H1 (cell line): ENCODE data around the gene SAP30. TPM values are rescaled to one million over a fixed set of nuclear protein-coding genes. Genes with fewer than 3 reads are reported as not detected.

Experiments
- CTCF ChIA-PET: fragments of 300-600 bp; sonication (Branson Sonifier 250); formaldehyde crosslinking; loops from one replicate; lab custom pipeline; 2021; ENCODE audit not compliant: partially characterized antibody; lab: Charles Lee
- POLR2A ChIA-PET: fragments of 300-600 bp; sonication (Branson Sonifier 250); formaldehyde crosslinking; loops from one replicate; lab custom pipeline; 2021; ENCODE audit warnings: inconsistent platforms; ENCODE audit not compliant: partially characterized antibody; lab: Charles Lee
- DNase-seq, 2 experiments: peaks; one replicate each; pipeline versions ENCODE4 v3.0.0 to v3.0.0-alpha.2; 2010 to 2022; ENCODE audit warnings: low spot score in 2 of 2, low read depth in 1 of 2, mixed read lengths in 1 of 2
- FAIRE-seq: peaks from 2 replicates; lab custom pipeline; 2011; peaks lifted over from hg19 to GRCh38; lab: Jason Lieb, UNC
- H2AFZ ChIP-seq: 2 replicates; pipeline ENCODE4 v1.8.1; 2012; ENCODE audit warnings: low read length, inconsistent platforms
- H2AK5ac ChIP-seq: 2 replicates; pipeline ENCODE4 v1.6.1; 2013; ENCODE audit warnings: low read depth, low read length
- H2BK120ac ChIP-seq: replicated peaks from 2 replicates; pipeline ENCODE3; 2013; ENCODE audit warnings: low read depth, low read length, inconsistent platforms
- H2BK12ac ChIP-seq: 2 replicates; pipeline ENCODE4 v1.6.1; 2013; ENCODE audit warnings: low read depth, low read length
- H2BK15ac ChIP-seq: 2 replicates; pipeline ENCODE4 v1.6.1; 2013; ENCODE audit warnings: low read length
- H2BK20ac ChIP-seq: 2 replicates; pipeline ENCODE4 v1.6.1; 2013; ENCODE audit warnings: low read length
- H2BK5ac ChIP-seq: 2 replicates; pipeline ENCODE4 v1.6.1; 2013; ENCODE audit warnings: low read depth, low read length
- H3K14ac ChIP-seq: 2 replicates; pipeline ENCODE4 v1.6.1; 2013; ENCODE audit warnings: inconsistent platforms; ENCODE audit not compliant: insufficient read length
- H3K18ac ChIP-seq: 2 replicates; pipeline ENCODE4 v1.6.1; 2013; ENCODE audit warnings: low read length; ENCODE audit errors: extremely low read depth
- H3K23ac ChIP-seq: 2 replicates; pipeline ENCODE4 v1.6.1; 2013; ENCODE audit warnings: inconsistent platforms; ENCODE audit not compliant: insufficient read length
- H3K23me2 ChIP-seq: 2 replicates; pipeline ENCODE4 v1.6.1; 2013; ENCODE audit warnings: low read depth, low read length
- H3K27ac ChIP-seq: 2 replicates; pipeline ENCODE4 v1.6.1; 2011; ENCODE audit warnings: low read depth, low read length, inconsistent platforms
- H3K27me3 ChIP-seq, 4 experiments: replicated peaks in 1 of 4; 1 replicate in 1 of 4; 2 replicates in 3 of 4; pipeline versions ENCODE4 v1.6.1 to v1.8.1; 2011 to 2013; ENCODE audit warnings: low read length in 3 of 4, mild to moderate bottlenecking in 3 of 4, inconsistent platforms in 2 of 4, mixed read lengths in 2 of 4, moderate library complexity in 1 of 4; ENCODE audit not compliant: control insufficient read depth in 3 of 4, insufficient read depth in 3 of 4; ENCODE audit errors: extremely low read depth in 1 of 4
- H3K36me3 ChIP-seq, 4 experiments: 2 replicates each; pipeline versions ENCODE4 v1.6.1 to v1.8.1; 2011 to 2013; ENCODE audit warnings: mild to moderate bottlenecking in 4 of 4, low read length in 3 of 4, moderate library complexity in 2 of 4, control low read depth in 1 of 4, inconsistent platforms in 1 of 4; ENCODE audit not compliant: insufficient read depth in 4 of 4, control insufficient read depth in 2 of 4
- H3K4ac ChIP-seq: replicated peaks from 2 replicates; pipeline ENCODE3; 2013; ENCODE audit warnings: low read length, low read depth, mixed read lengths, inconsistent platforms; ENCODE audit not compliant: insufficient read length
- H3K4me1 ChIP-seq, 4 experiments: replicated peaks in 1 of 4; 1 replicate in 1 of 4; 2 replicates in 3 of 4; pipeline versions ENCODE4 v1.6.1 to v1.8.1; 2011 to 2013; ENCODE audit warnings: low read length in 3 of 4, inconsistent platforms in 2 of 4, mixed read lengths in 1 of 4; ENCODE audit not compliant: insufficient read depth in 4 of 4, control insufficient read depth in 3 of 4
- H3K4me2 ChIP-seq, 2 experiments: 2 replicates each; pipeline versions ENCODE4 v1.6.1 to v1.8.1; 2011 to 2013; ENCODE audit warnings: low read depth in 2 of 2, low read length in 2 of 2, control low read depth in 1 of 2, inconsistent platforms in 1 of 2, mild to moderate bottlenecking in 1 of 2; ENCODE audit not compliant: insufficient read depth in 1 of 2
- H3K4me3 ChIP-seq, 4 experiments: fragments of 200-600, 300-600 bp in 1 of 4; sonication (generic), shearing (Covaris generic), sonication (Bioruptor Twin) in 1 of 4; 2 replicates each; pipeline versions ENCODE4 v1.5.1 to v1.8.1; 2011 to 2016; ENCODE audit warnings: low read length in 4 of 4, low read depth in 3 of 4, control low read depth in 2 of 4, inconsistent platforms in 2 of 4, mild to moderate bottlenecking in 2 of 4, mixed read lengths in 1 of 4, moderate library complexity in 1 of 4; ENCODE audit not compliant: insufficient read depth in 2 of 4; ENCODE audit errors: extremely low read depth in 1 of 4
- H3K56ac ChIP-seq: replicated peaks from 2 replicates; pipeline ENCODE3; 2013; ENCODE audit warnings: low read depth, mild to moderate bottlenecking, mixed read lengths, low read length, inconsistent platforms; ENCODE audit not compliant: insufficient read length
- H3K79me1 ChIP-seq: 2 replicates; pipeline ENCODE4 v1.6.1; 2013; ENCODE audit warnings: low read depth, low read length, control low read depth
- H3K79me2 ChIP-seq, 2 experiments: 2 replicates each; pipeline versions ENCODE4 v1.6.1 to v1.8.1; 2012 to 2013; ENCODE audit warnings: low read length in 2 of 2, mild to moderate bottlenecking in 2 of 2, inconsistent platforms in 1 of 2; ENCODE audit not compliant: insufficient read depth in 2 of 2, control insufficient read depth in 1 of 2
- H3K9ac ChIP-seq, 4 experiments: replicated peaks in 1 of 4; 1 replicate in 1 of 4; 2 replicates in 3 of 4; pipeline versions ENCODE4 v1.6.1 to v1.8.1; 2011 to 2013; ENCODE audit warnings: low read depth in 3 of 4, low read length in 3 of 4, control low read depth in 2 of 4, mild to moderate bottlenecking in 2 of 4, moderate library complexity in 2 of 4, inconsistent platforms in 1 of 4; ENCODE audit errors: extremely low read depth in 1 of 4
- H3K9me3 ChIP-seq, 2 experiments: 2 replicates each; pipeline versions ENCODE4 v1.6.1 to v1.8.1; 2012 to 2013; ENCODE audit warnings: mild to moderate bottlenecking in 2 of 2, moderate library complexity in 2 of 2, control low read depth in 1 of 2, inconsistent platforms in 1 of 2, low read depth in 1 of 2, low read length in 1 of 2, mixed read lengths in 1 of 2; ENCODE audit not compliant: insufficient read depth in 2 of 2
- H4K20me1 ChIP-seq, 2 experiments: replicated peaks in 1 of 2; 2 replicates each; pipeline versions ENCODE3 to v1.8.1; 2011 to 2013; ENCODE audit warnings: inconsistent platforms in 2 of 2, low read length in 2 of 2, mild to moderate bottlenecking in 1 of 2; ENCODE audit not compliant: insufficient read depth in 2 of 2, control insufficient read depth in 1 of 2
- H4K5ac ChIP-seq: 2 replicates; pipeline ENCODE4 v1.6.1; 2013; ENCODE audit warnings: low read length, low read depth, mixed read lengths, inconsistent platforms; ENCODE audit not compliant: insufficient read length
- H4K8ac ChIP-seq: 2 replicates; pipeline ENCODE4 v1.8.0; 2013; ENCODE audit warnings: mild to moderate bottlenecking, moderate library complexity, low read length, inconsistent platforms; ENCODE audit not compliant: insufficient read depth; ENCODE audit errors: extremely low read depth
- H4K91ac ChIP-seq: replicated peaks from 2 replicates; pipeline ENCODE3; 2013; ENCODE audit warnings: low read length, mixed read lengths, inconsistent platforms; ENCODE audit not compliant: insufficient read length
- GTF2F1 ChIP-seq: IDR thresholded peaks from 2 replicates; pipeline ENCODE4 v1.6.1; 2012; ENCODE audit warnings: low read depth, low read length, improper control_type of control experiment, borderline replicate concordance
- PHF8 ChIP-seq: fragments of 200-600 bp; sonication (generic); conservative IDR thresholded peaks from 2 replicates; pipeline ENCODE4 v1.7.1; 2012; ENCODE audit warnings: low read depth, mild to moderate bottlenecking, inconsistent platforms, low read length, moderate library complexity
- RAD21 ChIP-seq, 2 experiments: IDR thresholded peaks in 1 of 2; conservative IDR thresholded peaks in 1 of 2; 2 replicates each; pipeline ENCODE4 v1.6.1; 2011; ENCODE audit warnings: low read depth in 2 of 2, low read length in 2 of 2, improper control_type of control experiment in 1 of 2, inconsistent platforms in 1 of 2, mild to moderate bottlenecking in 1 of 2, moderate library complexity in 1 of 2
- RNF2 ChIP-seq: fragments of 200-900, 300-1000 bp; sonication (generic); IDR thresholded peaks from 2 replicates; pipeline ENCODE4 v1.7.1; 2016; ENCODE audit warnings: borderline replicate concordance, low read depth, mild to moderate bottlenecking, antibody characterized with exemption, low read length; ENCODE audit not compliant: poor library complexity, severe bottlenecking; ENCODE audit errors: missing control alignments
- SP1 ChIP-seq: IDR thresholded peaks from 2 replicates; pipeline ENCODE4 v1.6.1; 2011; ENCODE audit warnings: low read depth, low read length
- WGBS, 2 experiments: shearing (Covaris generic) in 1 of 2; methylation state at CpG; one replicate each; pipeline versions ENCODE4 v1.1.6 to v1.1.7; 2013 to 2015; ENCODE audit warnings: low lambda C conversion rate in 2 of 2, mixed read lengths in 2 of 2, inconsistent platforms in 1 of 2, low coverage in 1 of 2, missing lambda C conversion rate in 1 of 2; ENCODE audit not compliant: insufficient replicate concordance in 2 of 2, insufficient coverage in 1 of 2, insufficient read length in 1 of 2; ENCODE audit errors: extremely low coverage in 1 of 2, missing lambda C conversion rate in 1 of 2; 5-methylcytosine and 5-hydroxymethylcytosine counted together
- polyA plus RNA-seq, 7 experiments: library from polyadenylated mRNA; depleted of rRNA in 3 of 7; stranded (reverse) in 5 of 7; unstranded in 2 of 7; fragments of >200 nt in 5 of 7; fragments of 200-250 nt in 2 of 7; gene quantifications; 1 replicate in 5 of 7; 2 replicates in 1 of 7; 4 replicates in 1 of 7; pipeline versions ENCODE4 v1.2.1 to v1.2.3, GENCODE V29; 2011 to 2013; ENCODE audit warnings: missing spikeins in 2 of 7, mixed read lengths in 2 of 7
- total RNA-seq: library from RNA; stranded (reverse); fragmentation: NEBNext Ultra II Directional; extraction: Animal tissue kit (Norgen Biotek cat#: 25700); gene quantifications from 2 replicates; pipeline ENCODE4 v1.2.1, GENCODE V29; 2021

SAP30 gene
- total and polyA plus RNA-seq, 2 of the 8 experiments (the other 6 are each of a cell fraction or from before 2014, with no cell fraction given), result 7.7 to 21.1 TPM

DNA sequence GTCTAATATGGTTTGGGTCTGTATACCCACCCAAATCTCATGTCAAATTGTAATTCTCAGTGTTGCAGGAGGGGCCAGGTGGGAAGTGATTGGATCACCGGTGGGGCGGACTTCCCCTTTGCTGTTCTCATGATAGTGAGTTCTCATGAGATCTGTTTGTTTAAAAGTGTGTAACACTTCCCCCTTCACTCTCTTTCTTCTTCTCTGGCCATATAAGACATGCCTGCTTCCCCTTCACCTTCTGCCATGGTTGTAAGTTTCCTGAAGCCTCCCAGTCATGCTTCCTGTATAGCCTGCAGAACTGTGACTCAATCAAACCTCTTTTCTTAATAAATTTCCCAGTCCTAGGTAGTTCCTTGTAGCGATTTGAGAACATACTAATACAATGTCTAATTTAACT lies 47.9 kb downstream of the SAP30 start:
- Histone ChIP-seq H2BK120ac (no peak overlapping the region), H4K8ac (no peak overlapping the region), H2BK5ac (no peak overlapping the region), H3K79me2 (no peaks in the 10 kb centered on the region), H4K5ac (no peak overlapping the region), H3K79me1 (no peaks in the 10 kb centered on the region), H3K27ac (no peak overlapping the region), H3K23ac (no peak overlapping the region), H3K23me2 (peaks cover 3% of the 10 kb centered on the region; the same call in 1 of the 2 replicates), H2BK15ac (no peak overlapping the region), H2AK5ac (no peak overlapping the region), H3K9ac (no peak overlapping the region), H2BK20ac (no peak overlapping the region), H3K14ac (no peak overlapping the region), H3K4me2 (no peak overlapping the region), H3K36me3 (no peaks in the 10 kb centered on the region), H4K20me1 (peaks cover 0 to 3% of the 10 kb centered on the region in 2 experiments), H2AFZ (no peak overlapping the region), H3K27me3 (no peaks in the 10 kb centered on the region), H3K4me3 (no peak overlapping the region), H3K4me1 (no peaks in the 10 kb centered on the region), H3K4ac (no peak overlapping the region), H4K91ac (no peak overlapping the region), H2BK12ac (no peak overlapping the region), H3K18ac (no peak overlapping the region), H3K9me3 (no peaks in the 10 kb centered on the region), H3K56ac (no peak overlapping the region)
- ChIA-PET CTCF (interaction anchor here (0.7 to 5.6 kb wide), 19 partner anchors 10 to 406 kb away, joined by 3 to 43 read pairs (median 5); partner anchors contain the start of genes SAP30 and SCRG1), POLR2A (interaction anchor here (1.0 kb wide), 1 partner anchor 84 kb away, joined by 3 read pairs; the partner anchor contains the start of gene HMGB2)
- DNase-seq, result no peak
- TF ChIP-seq PHF8 (no peak), RAD21 (IDR thresholded peaks at IDR 0.05 in 1 of 2, conservative IDR thresholded peaks at IDR 0.05 in 1 of 2; ENCODE audit: low read depth in 2 of 2, low read length in 2 of 2) (no peak), SP1 (no peak), RNF2 (no peak), GTF2F1 (no peak)
- FAIRE-seq, result no peak
- 94% methylated on average over 3 of the region's 3 CpGs; no CpG with 5 or more reads in 1 of the 2 experiments for WGBS, 2 experiments
